Activated naive CD8-positive, alpha-beta T cell treated with anti-CD3 and anti-CD28 coated beads, Interleukin-2, amount 10 ng/mL, durations not matched to agents 7 days and 5 days (primary cell): Measurements from ENCODE around the gene VCY. TPM values are rescaled to one million over a fixed set of nuclear protein-coding genes. Genes with fewer than 3 reads are reported as not detected.
"Not testable (repeated sequence)": the region's sequence is repeated elsewhere in the genome, so short reads cannot be mapped to it uniquely, and the experiment has no call there.

Experiments used
- ATAC-seq: fragments of 150-1000 bp; cut with Tn5 transposase; one replicate; pipeline ENCODE4 v1.10.0; 2021; ENCODE audit warnings: low read depth, moderate library complexity
- POLR2A ChIA-PET: fragments of 350-600 bp; sonication (Branson Sonifier 250); formaldehyde crosslinking; loops from one replicate; lab custom pipeline; 2021; ENCODE audit warnings: antibody characterized with exemption; lab: Charles Lee
- DNase-seq: peaks from one replicate; pipeline ENCODE4 v3.0.0; 2021
- H3K27ac Mint-ChIP-seq: one replicate; pipeline ENCODE4 v1.8.0; 2022; ENCODE audit warnings: mild to moderate bottlenecking, mixed read lengths
- H3K27me3 Mint-ChIP-seq: one replicate; pipeline ENCODE4 v1.8.0; 2022; ENCODE audit warnings: mild to moderate bottlenecking, moderate library complexity, mixed read lengths
- H3K36me3 Mint-ChIP-seq: one replicate; pipeline ENCODE4 v1.8.0; 2021; ENCODE audit warnings: mild to moderate bottlenecking, mixed read lengths
- H3K4me1 Mint-ChIP-seq: one replicate; pipeline ENCODE4 v1.8.0; 2021; ENCODE audit warnings: mixed read lengths
- H3K4me3 Mint-ChIP-seq: one replicate; pipeline ENCODE4 v1.8.0; 2022; ENCODE audit warnings: mild to moderate bottlenecking, moderate library complexity, mixed read lengths
- H3K9me3 Mint-ChIP-seq: one replicate; pipeline ENCODE4 v1.8.0; 2021; ENCODE audit warnings: mixed read lengths
- total RNA-seq, 2 experiments: library from RNA; stranded (reverse); gene quantifications; one replicate each; pipeline ENCODE4 v1.2.3, GENCODE V29; 2021

VCY gene
- total RNA-seq, result not detected

DNA sequence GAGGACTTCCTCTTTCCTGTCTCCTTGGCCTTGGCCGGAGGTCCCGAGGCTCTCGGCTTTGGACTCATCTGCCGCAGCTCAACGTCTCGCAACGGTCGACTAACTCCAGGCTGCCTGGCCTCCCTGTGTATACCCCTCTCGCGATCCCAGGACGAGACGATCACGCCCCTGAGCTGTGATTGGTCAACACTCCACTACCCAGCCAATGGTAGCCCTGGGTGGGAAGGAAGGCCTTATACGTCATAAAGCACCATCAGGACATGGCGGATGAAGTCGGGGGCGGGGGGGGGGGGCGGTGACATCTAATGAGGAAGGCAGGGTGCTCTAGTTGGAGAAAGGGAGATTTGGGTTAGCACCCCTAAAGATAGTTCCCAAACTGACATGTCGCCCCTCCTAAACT lies at the start of gene VCY:
Gene VCY, minus strand, starts transcription at position 101 of the 400 bp plus-strand sequence. Its CDS starts 33 bp downstream, at position 68.
- H3K27ac Mint-ChIP-seq, DNase-seq, H3K4me1 Mint-ChIP-seq, H3K9me3 Mint-ChIP-seq, H3K27me3 Mint-ChIP-seq, H3K4me3 Mint-ChIP-seq, ATAC-seq, POLR2A ChIA-PET, H3K36me3 Mint-ChIP-seq: not testable (repeated sequence)

DNA sequence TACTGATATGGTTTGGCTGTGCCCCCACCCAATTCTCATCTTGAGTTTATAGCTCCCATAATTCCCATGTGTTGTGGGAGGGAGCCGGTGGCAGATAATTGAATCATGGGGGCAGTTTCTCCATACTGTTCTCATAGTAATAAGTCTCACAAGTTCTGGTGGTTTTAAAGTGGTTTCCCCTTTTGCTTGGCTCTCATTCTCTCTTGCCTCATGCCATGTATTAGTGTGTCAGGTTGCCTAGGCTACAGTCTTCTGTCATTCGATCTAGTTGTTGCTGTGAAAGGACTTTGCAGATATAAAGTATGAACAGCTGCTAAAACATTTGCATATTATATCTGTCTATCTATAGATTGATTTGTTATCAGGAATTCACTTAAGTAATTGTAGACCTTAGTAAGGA lies 44.1 kb upstream of the VCY start:
- POLR2A ChIA-PET, H3K9me3 Mint-ChIP-seq, DNase-seq: not testable (repeated sequence)

DNA sequence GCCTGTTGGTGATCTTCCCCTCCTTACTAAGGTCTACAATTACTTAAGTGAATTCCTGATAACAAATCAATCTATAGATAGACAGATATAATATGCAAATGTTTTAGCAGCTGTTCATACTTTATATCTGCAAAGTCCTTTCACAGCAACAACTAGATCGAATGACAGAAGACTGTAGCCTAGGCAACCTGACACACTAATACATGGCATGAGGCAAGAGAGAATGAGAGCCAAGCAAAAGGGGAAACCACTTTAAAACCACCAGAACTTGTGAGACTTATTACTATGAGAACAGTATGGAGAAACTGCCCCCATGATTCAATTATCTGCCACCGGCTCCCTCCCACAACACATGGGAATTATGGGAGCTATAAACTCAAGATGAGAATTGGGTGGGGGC lies 25.6 kb upstream of the VCY start:
- H3K36me3 Mint-ChIP-seq, H3K27ac Mint-ChIP-seq, POLR2A ChIA-PET, DNase-seq, ATAC-seq, H3K27me3 Mint-ChIP-seq, H3K4me3 Mint-ChIP-seq, H3K4me1 Mint-ChIP-seq, H3K9me3 Mint-ChIP-seq: not testable (repeated sequence)

More for the DNA sequence above, 44.1 kb upstream of the VCY start:
- not testable (repeated sequence) for H3K27ac Mint-ChIP-seq, H3K27me3 Mint-ChIP-seq, H3K4me1 Mint-ChIP-seq, ATAC-seq, H3K36me3 Mint-ChIP-seq, H3K4me3 Mint-ChIP-seq

DNA sequence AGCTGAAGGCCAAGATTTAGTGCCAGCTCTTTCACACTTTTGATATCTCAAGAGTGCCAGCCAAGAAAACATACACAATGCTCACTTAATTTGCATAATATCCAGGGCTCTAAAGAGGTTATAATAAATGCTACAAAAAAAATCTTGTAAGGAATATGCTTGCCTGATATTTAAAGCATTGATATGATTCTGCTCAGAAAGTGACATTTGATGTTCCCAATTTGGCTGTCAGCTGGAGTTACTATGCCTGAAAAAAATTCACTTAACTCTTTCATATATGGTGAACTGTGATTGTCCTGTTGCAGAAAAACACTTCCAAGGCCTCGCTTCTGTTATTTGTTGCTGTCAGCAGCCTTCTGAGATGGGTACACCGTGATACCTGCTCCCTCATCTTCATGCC lies 43.9 kb downstream of the VCY start:
- H3K27ac Mint-ChIP-seq, DNase-seq, H3K4me1 Mint-ChIP-seq, H3K4me3 Mint-ChIP-seq, H3K9me3 Mint-ChIP-seq, H3K27me3 Mint-ChIP-seq, POLR2A ChIA-PET, H3K36me3 Mint-ChIP-seq, ATAC-seq: not testable (repeated sequence)

Other genes starting within 250 kb of the VCY start
- not detected for gene VCY1B, start 69.8 kb upstream of the VCY start, total RNA-seq